GM19463 (cell line): Measurements from ENCODE around the gene CNTFR.
"Not testable (repeated sequence)": the region's sequence is repeated elsewhere in the genome, so short reads cannot be mapped to it uniquely, and the experiment has no call there.

Experiments used
- ATAC-seq: cut with Tn5 transposase; IDR thresholded peaks from one replicate; pipeline ENCODE4 v1.9.1; 2021; ENCODE audit warnings: mild to moderate bottlenecking, moderate library complexity; ENCODE audit not compliant: unreplicated experiment

CNTFR gene

GRCh38 chr9:34532041-34532440 lies 57.5 kb downstream of the CNTFR start:
- not testable (repeated sequence) for ATAC-seq

GRCh38 chr9:34526026-34526425 lies 63.5 kb downstream of the CNTFR start:
- ATAC-seq, result no peak

GRCh38 chr9:34524349-34524748 lies 65.2 kb downstream of the CNTFR start:
- ATAC-seq, result no peak

GRCh38 chr9:34522971-34523797 lies 66.3 kb downstream of the CNTFR start, which contains the start of gene ENHO:
ENHO (minus strand) TSS chr9:34522990; CDS start chr9:34521695, 1,295 bp downstream.
- peak; percentile 82 for ATAC-seq

GRCh38 chr9:34522091-34522887 lies 67.2 kb downstream of the CNTFR start:
- no peak for ATAC-seq

GRCh38 chr9:34521406-34522045 lies 68.0 kb downstream of the CNTFR start:
- ATAC-seq, result no peak

- ATAC-seq, result no peak
Measured at GRCh38 chr9:34520505-34521385, 68.8 kb downstream of the CNTFR start.

GRCh38 chr9:34520096-34520495 lies 69.4 kb downstream of the CNTFR start:
- ATAC-seq, result no peak

- no peak for ATAC-seq
Measured at GRCh38 chr9:34519321-34520020, 70.1 kb downstream of the CNTFR start.

GRCh38 chr9:34518896-34519295 lies 70.6 kb downstream of the CNTFR start:
- no peak for ATAC-seq

- no peak for ATAC-seq
Measured at GRCh38 chr9:34518110-34518616, 71.4 kb downstream of the CNTFR start.

GRCh38 chr9:34517185-34517584 lies 72.3 kb downstream of the CNTFR start:
- ATAC-seq, result no peak

- no peak for ATAC-seq
Measured at GRCh38 chr9:34515959-34516358, 73.6 kb downstream of the CNTFR start.

GRCh38 chr9:34514816-34515215 lies 74.7 kb downstream of the CNTFR start:
- ATAC-seq, result no peak

- no peak for ATAC-seq
Measured at GRCh38 chr9:34514401-34514800, 75.1 kb downstream of the CNTFR start.

GRCh38 chr9:34513567-34514214 lies 75.8 kb downstream of the CNTFR start:
- ATAC-seq, result no peak

GRCh38 chr9:34512131-34513078 lies 77.1 kb downstream of the CNTFR start:
- ATAC-seq, result no peak
